GM18858 (cell line): ENCODE results near the gene ITIH5.

ENCODE experiments used
- ATAC-seq: cut with Tn5 transposase; IDR thresholded peaks from one replicate; pipeline ENCODE4 v1.9.1; 2021; ENCODE audit not compliant: unreplicated experiment

Gene ITIH5

DNA sequence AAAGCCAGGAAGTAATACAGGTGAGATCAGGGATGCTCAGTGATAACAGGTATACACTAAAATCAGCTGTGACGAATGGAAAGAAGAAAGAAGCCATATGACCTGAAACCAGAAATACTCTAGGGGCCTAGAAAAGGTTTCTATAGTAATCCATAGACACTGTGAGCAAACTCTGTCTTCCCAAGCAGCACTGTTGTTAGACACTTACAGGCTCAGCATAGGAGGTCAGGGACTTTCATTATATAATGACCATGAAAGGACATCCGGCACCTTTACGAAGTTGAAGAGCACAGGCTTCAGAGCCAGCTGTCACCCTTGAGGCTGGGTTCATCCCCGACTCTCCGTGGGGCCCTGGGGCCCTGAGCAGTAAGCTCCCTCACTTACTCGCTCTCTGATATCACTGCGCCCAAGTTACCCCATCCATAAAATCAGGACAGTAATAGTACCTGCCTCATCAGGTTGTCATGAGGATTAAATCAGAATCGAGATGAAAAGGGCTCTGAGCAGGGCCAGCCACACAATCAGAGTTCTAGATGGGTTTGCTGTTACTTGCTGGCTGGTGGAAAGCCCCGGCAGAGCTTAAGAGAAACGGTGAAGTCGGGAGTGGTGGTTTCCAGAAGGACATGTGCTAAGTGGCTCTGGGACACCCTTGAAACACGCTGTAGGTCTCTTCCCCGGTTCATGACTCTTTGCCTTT, 79.5 kb downstream of the ITIH5 start:
- ATAC-seq, result no peak

- no peak for ATAC-seq
Observed at GRCh38 chr10:7585228-7585627, 81.5 kb downstream of the ITIH5 start.

DNA sequence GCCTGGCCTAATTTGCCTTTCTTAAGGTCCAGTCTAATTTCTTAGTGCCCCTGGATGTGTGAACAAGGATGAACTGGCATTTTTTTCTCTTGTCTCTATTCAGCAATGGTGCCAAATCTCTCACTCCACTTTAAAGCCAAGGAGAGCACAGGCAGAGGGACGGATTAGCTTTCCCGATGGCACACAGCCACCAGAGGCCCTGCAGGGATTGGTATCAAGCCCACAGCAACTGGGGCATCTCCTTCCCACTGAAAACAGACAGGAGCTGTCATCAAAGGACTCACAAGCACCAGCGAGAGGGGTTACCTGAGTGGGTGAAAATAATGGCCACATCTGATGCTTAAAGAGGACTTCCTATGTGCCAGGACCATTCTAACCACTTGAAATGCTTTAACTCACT, 83.1 kb downstream of the ITIH5 start:
- ATAC-seq, result no peak

GRCh38 chr10:7580520-7580919, 86.2 kb downstream of the ITIH5 start:
- no peak for ATAC-seq

DNA sequence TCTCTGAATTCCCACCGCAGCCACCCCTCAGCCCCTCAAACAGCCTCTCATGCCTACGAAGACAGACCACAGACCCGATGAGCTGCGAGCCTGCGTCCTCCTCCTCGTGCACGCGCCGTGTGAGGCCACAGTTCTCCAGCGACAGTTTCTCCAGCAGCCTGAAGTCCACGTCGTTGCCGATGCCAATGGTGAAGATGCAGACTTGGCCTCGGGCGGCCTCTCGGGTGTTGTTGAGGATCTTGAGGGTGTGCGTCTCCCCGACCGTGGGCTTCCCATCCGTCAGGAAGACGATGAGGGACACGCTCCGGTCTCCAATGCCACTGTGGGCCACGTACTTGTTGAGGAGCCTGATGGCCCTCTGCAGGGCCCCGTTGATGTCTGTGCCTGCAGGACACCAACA, 87.1 kb downstream of the ITIH5 start:
- ATAC-seq, result no peak

DNA sequence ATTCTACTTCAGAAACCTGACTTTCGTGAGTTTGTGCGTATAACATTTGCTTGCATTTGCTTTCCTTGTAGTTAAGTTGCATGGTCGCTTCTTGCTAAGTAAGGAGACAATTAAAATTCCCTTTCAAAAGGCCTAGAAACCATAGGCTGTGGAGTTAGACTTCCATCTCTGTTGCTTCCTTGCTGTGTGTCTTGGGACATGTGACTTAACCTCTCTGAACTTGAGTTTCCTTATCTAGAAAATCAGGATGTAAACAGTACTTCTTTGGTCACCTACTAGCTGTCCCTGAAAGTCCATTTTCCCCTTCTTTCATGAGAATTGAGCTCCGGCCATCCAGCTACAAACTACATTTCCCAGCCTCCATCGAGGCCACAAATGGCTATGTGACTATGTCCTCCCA, 89.2 kb downstream of the ITIH5 start:
- ATAC-seq, result no peak

DNA sequence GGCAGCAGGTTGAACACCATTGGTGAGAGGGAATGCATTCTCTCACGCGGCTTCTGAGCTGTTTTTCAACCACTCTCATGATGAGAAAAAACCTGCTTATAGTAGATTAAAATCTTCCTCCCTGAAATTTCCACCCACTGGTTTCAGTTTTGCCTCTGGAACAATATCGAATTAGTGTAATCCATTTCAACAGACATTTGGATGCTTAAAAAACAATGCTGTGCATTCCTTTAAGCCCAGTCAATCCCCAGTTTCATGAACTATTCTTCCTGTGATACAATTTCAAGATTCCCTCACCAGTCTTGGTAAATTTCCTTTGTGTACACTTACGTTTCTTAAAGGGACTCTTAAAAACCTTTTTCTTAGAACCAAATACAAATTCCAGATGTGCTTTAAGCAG, 89.6 kb downstream of the ITIH5 start:
- ATAC-seq, result no peak

DNA sequence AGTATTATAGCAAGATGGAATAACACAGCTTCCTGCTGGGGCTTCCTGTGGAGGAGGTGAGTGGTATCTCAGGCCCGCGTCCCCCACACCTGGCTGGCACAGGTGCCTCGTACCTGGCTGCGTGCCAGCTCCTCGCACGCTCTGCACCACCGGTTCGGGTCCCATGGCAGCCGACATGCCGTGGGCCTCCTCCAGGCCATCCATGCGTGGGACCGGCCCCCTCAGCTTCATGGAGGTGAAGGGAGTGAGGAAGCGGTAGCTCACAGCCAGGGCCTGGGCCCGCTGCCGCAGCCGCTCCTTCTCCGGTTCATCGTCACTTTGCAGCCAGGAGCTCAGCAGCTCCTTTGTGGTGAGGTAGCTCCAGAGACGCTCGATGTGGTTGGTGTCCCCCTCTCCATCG, 90.4 kb downstream of the ITIH5 start:
- no peak for ATAC-seq

DNA sequence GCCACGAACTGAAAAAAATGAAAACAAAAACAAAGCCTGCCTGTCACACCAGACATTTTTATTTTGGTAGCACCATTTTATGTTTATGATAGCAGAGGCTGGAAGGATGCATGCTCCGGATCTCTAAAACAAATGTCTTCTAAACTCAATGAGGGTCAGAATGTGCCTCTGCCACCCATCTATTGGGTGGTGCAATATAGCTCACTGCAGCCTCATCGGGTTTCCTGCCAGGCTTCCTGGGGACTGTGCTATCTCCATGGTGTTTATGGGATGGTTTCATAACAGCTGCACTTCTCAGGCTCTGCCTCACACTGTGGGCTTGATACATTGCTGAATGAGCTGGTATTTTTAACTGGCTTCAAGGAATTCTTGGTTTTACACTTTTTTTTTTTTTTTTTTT, 94.4 kb downstream of the ITIH5 start:
- no peak for ATAC-seq

DNA sequence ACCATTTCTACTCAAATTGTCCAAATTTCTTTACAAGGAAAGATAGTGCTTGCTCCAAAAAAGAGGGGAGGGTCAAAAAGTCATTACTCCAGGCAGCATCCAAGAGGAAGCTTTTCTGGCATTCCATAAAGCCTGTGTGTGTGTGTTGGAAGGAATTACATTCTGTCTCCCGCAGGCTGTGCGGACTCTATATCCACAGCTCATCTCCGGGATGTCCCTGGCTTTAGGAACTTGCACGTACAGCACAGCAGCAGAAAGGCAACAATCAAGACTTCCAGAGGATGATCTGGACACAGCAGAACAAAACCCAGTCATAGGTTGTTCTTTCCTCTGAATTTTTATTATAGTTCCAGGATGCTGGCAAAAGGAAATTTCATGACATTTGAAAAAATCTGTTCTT, 94.8 kb downstream of the ITIH5 start:
- ATAC-seq, result no peak

DNA sequence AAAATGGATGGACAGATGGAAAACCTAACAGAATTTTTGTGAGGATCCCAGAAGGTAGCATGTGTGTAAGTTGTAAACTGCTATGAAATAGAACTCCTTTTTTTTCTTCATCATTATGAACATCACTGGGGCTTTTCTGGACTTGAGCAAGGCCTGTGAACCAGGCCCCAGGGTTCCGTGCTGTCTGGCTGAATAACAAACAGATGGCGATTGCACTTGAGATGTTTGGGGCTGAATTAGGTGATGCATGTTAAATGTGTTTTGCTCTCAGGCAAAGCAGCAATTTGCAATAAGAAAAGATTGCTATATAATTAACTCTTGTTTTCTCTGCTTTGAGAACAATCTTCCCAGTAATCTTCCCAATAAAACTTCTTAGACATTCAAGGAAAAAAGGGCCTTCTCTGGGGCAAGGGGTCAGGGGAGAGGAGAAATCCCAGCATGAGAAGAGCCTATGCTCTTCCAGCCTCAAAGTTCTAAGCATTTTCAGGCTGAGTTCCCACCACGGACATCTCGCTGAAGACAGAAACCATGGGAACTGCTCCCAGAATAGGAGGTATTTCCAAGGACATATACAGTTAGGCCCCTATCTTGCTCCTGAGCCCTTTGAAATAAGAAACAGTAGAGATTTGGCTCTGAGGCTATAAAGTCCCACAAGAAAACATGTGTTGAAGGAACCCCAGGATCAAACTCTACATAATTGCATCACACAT, 98.7 kb downstream of the ITIH5 start:
- no peak for ATAC-seq

DNA sequence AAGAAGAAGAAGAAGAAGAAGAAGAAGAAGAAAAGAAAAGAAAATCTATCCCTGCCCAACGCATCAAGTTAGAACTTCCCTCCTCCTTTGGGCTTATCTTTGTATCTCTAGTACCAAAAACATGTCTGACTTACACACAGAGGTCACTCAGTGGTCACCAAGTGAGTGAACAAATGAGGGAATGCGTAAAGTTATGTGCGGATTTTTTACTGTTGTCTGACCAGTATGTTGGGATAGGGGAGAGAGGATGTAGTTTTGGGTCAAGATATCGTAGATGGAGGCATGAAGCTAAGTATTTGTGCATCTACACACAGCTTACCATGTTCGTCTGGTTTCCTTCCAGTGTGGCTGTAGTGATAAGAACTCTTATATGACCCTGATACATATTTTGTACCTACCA, 99.9 kb downstream of the ITIH5 start:
- ATAC-seq, result no peak

DNA sequence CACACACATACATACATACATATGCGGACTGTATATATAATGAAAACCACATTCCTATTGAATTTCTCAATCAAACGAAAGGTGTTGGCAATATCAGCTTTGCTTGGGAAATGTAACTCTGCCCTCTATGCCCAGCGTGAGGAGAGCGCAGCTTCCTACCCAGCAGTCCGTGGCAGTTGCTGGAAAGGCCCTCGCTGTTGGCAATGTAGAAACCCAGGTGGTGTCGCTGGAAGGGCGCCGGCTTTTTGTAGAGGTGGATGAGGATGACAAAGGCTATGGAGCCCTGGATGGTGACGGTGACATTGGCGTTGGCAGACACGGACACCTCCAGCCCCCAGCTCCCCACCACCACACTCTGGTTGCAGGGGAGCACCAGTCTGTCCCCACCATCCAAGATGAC, 100.9 kb downstream of the ITIH5 start:
- ATAC-seq, result no peak

DNA sequence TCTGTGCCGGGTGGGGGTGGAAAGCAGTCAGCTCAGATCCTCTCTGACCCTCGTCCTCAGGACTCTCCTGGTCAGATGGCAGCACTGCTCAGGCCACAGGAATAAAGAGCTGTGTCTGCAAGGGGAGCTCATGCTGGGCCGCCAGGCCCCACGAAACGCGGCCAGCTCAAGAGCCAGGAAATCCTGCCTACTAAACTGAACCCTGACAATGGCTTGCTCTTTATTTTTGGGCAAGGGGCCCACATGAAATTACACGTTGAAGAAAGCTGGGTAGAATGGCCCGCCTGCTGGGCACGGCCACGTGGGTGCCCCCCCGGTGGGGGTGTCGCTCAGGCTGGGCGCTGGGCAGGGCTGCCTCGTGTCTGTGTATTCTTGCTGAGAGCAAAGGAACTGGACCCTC, 103.0 kb downstream of the ITIH5 start:
- ATAC-seq, result no peak

GRCh38 chr10:7563368-7563767, 103.4 kb downstream of the ITIH5 start:
- ATAC-seq, result no peak

GRCh38 chr10:7561985-7562384, 104.8 kb downstream of the ITIH5 start:
- no peak for ATAC-seq

DNA sequence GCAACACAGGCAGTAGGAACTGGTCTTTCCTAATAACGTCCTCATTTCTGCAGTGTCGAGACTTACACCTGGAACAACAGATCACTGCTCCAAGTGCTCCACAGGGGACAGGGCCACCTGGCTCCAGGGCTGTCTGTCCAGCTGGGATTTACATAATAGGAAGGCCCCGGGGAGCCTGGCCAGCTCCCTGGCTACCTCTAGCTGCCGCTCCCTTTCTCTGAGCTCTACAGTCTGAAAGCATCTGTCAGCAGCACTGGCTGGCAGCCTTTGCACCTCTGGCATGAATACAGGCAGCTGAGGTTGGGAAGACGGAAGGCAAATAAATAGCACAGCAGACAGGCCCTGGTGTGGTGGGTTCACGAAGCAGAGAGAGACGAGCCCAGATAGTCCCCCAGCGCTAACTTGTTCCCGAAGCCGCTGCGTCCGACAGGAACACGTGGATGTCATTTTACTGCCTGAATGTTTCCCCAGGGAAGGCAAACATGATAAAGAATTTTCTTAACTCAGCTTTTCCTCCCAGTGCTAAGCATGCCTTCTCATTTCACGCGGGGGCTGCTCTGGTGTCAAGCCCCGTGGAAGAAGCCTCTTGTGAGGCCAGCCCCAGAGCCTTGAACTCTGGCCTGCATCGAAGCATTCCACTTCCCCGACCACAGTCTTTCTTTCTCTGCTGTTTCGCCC, 105.4 kb downstream of the ITIH5 start:
- no peak for ATAC-seq

- no peak for ATAC-seq
Observed at GRCh38 chr10:7560519-7560918, 106.2 kb downstream of the ITIH5 start.

DNA sequence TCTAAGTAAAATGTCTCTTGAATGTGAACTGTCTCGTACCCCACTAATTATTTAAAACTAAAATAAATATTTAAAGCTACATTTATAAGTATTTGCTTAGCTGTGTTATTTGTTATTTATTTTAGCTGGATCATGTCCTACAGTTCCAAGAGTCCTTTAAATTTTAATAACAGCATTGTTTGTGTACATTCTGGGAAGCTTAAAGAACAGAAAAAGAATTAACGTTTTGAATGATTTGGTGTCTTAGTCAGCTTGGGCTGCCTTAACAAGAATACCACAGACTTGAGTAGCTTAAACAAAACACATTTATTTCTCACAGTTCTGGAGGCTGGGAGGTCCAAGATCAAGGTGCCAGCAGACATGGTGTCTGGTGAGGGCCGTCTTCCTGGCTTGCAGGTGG, 107.4 kb downstream of the ITIH5 start:
- ATAC-seq, result no peak

GRCh38 chr10:7558036-7558435, 108.7 kb downstream of the ITIH5 start:
- no peak for ATAC-seq

DNA sequence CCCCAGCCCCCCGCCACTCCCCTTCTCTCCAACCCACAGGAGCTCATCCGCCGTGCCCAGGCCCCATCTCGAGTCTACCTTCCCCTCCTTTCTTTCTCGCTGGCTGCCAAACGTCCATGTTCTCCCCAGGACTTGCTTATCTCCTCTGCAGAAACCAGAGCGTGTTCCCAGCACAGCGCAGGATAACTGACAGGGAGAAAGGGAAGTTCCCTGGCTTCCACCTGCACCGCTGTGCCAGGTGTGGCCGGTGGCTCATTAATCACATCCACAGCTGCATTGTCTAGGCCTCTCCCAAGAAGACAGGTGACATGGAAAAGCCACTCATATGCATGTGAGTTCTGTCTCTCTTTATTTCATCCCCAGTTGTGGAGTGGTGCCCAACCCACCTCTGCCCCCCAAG, 113.2 kb downstream of the ITIH5 start:
- ATAC-seq, result no peak

GRCh38 chr10:7551950-7552716, 114.6 kb downstream of the ITIH5 start:
- ATAC-seq, result no peak
